HG03060 (cell line): ENCODE data around the gene CTAGE1.

Experiments
- ATAC-seq: cut with Tn5 transposase; IDR thresholded peaks from one replicate; pipeline ENCODE4 v1.9.1; 2021; ENCODE audit warnings: low read depth, moderate number of reproducible peaks; ENCODE audit not compliant: unreplicated experiment

The CTAGE1 gene

DNA sequence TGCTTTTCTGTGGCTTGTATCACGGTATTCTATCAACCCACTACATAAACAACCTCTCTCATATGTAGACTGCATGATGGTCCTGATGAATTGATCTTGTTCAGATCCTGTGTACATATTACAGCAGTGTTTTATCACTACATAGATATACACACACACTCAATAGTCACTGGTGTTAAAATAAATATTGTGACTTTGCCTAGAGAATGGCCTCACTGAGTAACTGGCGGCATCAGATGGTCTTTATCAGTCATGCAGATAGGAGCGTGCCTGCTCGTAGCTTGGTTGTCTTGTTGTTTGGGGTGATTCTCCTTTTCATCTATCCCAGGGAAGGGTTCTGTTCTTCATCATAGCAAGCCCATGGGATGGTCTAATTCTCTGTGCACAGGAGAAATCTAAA, 18.4 kb upstream of the CTAGE1 start:
- no peak for ATAC-seq

DNA sequence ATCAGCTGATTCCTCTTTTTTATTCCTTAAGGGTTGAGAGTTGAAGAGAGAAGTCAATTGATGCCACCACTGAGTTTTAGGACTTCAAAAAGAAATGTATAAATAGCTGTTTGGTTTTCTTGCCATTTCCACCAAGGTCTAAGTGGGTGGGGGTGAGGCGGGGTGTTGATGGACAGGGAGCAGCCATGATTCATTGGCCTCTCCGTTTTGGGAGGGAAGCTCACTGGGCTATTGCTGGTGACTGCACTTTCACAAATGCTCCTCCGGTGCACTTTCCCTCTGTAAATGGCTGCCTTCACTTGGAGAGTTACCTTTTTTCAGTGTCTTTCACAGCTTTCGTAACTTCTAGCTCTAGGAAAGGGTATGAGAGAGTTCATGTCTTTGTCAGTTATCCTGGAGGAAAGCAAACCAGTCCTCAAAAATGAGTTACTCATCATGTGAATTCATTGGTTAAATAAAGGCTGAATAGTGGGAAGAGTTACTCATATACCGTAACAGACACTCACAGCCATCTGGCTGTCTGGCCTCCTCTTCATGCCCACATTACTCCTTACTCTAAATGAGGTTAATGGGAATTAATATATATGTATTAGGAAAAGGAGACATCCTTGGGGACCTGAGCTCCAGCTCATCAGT, 17.4 kb upstream of the CTAGE1 start:
- ATAC-seq, result no peak

DNA sequence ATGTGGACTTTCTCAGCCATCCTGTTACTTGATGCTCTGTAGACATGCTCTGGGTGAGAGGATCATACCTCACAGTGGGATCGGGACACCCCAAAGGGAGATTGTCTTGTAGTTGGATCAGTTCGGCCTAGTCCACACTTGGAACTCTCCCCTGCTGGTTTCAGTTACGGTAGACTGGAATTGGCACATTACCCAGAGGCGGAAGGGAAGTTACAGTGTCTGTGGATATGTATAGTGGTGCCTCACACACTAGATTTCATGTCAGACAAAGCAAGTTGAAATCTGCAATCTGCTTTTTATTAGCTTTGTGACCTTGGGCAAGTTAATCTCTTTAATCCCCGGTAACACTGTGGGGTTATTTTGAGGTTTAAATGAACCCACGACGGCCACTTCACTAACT, 16.2 kb upstream of the CTAGE1 start:
- ATAC-seq, result no peak

DNA sequence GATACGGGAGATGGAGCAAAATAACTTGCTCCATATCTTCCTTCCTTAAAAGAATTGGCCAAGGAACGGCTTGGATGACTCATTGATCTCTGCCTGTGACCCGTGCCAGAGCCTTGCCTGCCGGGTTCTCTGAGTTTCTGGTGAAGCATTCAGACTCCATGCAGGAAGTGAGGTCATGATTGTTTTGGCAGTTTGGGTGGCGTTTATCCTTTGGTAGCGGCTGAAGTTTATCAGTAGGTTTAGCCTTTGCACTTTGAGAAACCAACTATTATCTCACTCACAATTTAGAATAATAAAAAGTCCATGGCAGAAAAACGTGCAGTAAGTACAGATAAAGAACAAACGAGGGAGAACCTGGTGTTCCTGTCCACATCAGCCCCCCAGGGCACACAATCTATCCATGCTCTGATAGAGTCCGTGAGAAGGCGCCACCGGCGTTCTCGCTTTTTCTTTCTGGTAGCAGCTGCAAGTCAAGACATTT, 15.0 kb upstream of the CTAGE1 start:
- ATAC-seq, result no peak

DNA sequence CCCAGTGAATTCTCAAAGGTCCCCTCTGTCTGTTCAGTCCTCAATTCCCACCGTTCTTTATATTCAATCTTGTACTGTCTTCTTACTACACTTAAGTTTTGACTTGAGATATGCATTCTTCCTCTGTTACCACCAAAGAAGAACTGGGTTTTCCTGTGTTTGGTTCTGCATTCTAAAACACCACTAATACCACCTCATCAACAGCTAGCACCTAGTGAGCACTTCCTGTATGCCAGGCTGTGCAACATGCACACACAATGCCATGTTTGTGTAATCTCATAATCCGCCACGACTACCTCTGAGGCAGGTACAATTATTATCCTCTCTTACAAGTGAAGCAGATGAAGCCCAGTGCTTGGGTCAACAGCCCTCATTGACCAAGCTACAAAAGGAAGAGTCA, 11.8 kb upstream of the CTAGE1 start:
- no peak for ATAC-seq

DNA sequence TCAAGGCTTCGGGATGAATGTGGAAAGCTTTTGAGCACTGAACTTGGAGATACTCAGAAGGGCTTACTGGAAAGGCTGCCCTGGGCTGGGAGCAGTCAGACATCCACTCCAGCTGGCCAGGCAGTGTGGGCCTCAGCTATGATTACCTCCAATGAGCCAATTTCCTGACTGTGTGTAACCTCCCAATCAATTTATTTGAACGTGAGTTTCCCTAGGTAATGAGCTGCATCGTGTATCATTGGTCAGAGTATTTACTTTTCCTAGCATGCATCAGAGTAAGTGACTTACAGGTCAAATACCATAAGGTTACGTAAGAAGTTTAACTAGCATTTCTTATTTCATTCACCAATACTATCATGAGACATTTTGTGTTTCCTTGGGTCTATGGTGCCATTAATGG, 11.0 kb upstream of the CTAGE1 start:
- no peak for ATAC-seq

DNA sequence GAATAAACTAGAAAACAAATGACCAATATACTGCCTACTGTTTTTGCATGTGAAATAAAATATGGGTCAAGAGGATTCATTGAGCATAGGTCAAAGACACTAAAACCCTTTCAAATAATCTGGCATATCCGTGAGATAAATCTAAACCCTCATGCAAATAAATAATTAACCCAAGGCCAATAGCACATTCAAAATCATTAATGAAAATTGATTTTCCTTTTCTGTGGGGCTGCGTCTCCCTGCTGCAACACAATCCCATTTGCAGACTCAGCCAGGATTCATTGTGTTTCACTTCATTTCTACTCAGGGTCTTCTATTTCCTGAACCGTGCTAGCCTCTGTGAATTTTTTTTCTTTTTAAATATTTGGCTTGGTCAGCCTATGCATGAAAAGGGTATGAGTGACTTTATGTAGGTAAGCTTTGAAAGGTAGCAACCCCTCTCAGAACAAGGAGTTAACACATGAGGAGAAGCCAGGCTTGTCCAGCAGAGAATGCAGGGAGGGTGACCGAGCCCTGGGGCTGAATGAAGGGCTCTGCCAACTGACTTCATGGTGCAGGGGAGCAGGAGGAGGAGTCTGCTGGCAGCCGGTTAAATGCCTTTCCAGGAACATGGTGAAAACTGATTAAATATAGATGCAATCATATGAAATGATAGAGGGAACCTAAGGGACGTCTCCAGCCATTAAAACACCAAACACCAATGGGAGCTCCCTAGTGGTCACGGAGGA, 10.3 kb upstream of the CTAGE1 start:
- ATAC-seq, result no peak

DNA sequence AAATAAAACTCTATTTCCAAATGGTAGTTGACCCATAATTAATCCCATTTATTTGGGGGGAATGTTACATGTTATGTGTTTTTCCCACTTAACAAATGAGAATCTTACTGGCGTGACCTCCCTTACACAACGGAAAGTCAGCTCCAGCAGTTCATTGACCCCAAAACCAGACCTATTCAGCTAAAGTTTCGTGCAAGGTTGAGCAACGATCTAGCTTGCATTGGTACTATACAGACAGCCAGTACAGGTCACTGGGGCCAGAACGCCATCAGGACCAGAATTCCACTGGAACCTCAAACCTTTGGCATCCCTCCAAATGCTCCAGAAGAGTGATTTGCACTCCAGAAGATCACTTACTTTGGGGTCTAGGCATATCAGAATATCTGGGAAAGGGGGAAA, 6.8 kb upstream of the CTAGE1 start:
- ATAC-seq, result no peak

DNA sequence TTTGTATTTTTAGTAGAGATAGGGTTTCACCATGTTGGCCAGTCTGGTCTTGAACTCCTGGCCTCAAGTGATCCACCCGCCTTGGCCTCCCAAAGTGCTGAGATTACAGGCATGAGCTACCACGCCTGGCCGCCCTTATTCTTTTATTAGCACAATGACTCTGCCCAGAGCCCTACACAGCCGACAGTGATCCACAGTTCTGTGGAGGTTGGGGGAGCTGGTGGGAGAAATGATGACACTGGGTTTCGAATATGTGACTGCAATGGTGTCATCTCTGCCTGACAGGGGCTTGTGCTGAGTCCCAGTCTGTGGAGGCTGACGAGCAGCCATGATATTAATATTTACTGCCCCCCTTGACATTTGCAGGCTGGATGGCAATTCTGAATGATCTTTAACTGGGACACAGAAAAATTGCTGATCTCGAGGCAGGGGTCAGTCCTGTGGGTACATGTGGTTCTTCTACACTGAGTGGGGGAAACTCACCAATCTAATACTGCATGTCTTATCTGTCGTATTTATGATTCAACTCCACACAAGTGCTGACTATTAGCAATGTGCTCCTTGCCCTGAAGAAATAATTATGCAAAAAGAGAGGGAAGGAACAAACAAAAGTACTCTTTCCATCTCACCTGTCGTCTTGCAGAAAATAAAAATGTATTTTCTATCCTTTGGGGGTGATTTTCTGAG, 6.3 kb upstream of the CTAGE1 start:
- ATAC-seq, result no peak

DNA sequence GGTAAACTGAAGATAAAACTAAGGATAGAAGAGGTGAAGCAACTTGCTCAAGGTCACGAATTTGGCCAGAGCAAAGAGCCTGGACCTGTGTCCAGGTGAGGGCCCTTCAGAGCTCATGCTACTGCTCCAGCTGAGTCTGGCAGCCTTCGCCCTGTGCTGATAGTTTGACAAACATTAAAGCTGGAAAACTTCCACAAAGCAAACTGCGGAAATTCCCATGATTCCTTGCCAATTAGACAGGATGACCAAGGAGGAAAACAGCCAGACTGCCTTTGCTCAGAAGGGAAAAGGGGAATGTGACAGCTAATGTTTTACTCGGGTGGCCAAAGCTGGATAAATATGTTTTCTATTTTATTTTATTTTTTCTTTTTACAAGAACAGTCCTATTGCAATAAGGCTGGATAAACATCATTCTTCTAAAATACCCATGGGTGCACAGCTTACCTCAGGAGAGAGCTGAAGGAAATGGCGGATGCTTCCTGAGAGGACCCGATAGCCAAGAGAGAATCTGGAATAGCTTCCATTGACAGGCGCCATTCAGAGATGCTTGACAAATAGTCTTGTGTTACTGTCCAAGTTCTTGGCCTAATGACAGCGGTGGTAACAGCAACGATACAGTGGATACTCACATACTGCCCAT, 5.3 kb upstream of the CTAGE1 start:
- no peak for ATAC-seq

DNA sequence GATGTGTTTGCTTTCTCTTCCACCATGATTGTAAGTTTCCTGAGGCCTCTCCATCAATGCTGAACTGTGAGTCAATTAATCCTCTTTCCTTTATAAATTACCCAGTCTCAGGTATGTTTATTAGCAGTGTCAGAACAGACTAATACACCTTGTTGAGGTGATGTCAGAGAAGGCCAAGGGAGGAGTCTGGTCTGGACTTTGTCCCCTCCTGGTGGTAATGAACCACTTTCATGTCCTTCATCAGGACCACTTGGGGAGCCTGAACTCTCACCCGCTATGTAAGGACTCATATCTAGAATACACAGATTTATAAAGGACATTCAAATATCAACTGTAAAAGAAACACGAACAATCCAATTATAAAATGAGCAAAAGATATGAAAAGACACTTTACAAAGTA, 2.9 kb upstream of the CTAGE1 start:
- no peak for ATAC-seq

DNA sequence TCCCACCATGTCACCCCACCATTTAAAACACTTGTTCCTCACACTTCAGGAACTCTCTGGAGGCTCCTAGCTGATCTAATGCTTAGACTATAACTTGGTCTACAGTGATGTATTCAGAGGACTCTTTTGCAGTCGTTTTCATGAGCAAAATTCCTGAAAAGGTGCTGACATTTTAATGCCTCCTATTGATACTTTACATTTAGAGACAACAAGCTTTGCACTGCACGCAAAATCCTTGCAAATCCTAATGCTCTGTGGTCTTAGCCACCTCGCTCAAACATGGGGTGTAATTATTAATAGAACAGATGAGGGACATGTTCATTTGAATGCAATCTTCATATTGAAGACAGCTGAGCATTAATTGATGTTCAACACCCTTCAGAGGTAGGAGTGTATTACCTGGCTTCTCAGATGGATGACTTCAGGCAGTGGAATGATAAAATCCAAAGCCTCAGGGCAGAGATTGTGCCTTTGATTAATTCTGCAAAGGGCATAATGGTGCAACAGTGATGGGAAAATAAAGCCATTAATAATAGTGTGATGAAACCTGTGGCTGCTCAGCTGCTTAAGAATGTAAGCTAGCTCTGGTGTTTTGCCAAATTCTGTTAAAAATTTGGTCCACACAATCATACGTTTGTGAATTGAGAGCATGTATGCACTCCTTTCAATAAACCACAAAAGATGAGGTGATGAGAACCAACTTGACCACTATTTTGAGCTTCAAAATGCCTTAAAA, 5.4 kb downstream of the CTAGE1 start:
- no peak for ATAC-seq

DNA sequence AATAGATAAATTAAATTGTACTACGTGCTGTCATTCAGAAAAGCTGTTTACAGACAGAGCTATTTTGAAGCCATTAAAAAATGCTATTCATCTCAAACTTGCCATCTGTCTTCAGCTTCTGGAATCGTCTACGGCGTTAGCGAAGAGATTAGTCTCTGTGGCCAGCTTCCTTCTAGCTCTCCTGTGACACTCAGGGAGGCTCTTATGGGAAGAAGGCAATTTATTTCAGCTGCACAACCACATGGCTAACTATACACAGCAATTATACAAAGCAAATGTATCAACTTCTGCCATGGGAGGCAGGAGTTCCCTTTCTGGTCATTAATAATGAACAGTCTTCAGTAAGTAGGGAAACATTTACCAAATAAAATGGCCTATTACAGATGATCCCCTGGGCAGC, 6.3 kb downstream of the CTAGE1 start:
- ATAC-seq, result no peak

DNA sequence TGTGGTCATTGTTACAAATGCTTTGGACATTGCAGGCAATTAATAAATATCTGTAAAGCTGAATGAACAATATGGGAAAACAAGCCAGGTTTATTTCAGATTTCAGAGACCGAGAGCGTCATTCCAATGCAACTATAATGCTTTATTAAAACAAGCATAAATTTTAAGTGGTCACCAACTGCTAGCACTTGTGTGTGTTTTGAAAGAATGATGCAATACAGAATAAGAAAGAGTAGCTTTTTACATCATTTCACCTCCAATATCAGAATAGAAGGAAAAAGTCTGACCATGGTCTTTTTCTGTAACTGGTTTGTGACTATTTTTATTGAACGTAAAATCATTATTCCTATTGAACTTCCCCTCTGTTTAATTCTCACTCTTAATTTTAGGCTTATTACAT, 7.6 kb downstream of the CTAGE1 start:
- no peak for ATAC-seq

DNA sequence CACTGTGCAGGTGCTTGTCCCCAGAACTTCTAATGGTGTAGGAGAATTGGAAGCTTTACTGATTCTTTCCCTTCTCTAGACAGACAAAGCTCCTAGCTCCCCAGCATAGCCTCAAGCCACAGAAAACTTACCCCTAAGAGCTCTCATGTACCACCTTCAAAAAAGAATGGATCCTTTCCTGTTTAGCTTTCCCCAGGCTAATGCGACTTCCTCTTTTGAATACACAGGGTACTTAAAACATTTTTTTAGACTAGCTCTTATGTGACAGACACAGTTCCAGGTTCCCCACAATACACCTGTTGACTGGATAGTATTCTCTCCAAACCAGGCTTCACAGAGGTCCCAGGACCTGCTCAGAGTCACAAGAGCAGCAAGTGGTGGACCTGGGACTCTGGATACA, 8.3 kb downstream of the CTAGE1 start:
- ATAC-seq, result no peak

DNA sequence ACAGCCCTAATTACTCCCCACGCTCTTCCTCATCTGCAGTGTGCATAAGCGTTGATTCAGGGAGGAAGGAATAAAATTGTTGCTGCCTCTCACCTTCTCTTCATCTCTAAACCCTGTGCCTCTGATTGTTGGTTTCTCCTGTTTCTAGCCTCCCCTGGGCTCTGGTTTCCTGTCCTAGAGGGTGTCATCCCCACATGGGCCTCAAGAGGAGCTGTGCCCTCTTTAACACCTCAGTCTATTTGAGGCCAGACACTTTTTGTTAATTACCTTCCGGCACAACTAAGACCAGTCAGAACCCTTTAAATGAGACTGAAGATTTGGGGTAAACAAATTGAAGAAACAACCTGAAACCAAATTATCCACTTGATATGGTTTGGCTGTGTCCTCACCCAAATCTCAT, 9.7 kb downstream of the CTAGE1 start:
- no peak for ATAC-seq

DNA sequence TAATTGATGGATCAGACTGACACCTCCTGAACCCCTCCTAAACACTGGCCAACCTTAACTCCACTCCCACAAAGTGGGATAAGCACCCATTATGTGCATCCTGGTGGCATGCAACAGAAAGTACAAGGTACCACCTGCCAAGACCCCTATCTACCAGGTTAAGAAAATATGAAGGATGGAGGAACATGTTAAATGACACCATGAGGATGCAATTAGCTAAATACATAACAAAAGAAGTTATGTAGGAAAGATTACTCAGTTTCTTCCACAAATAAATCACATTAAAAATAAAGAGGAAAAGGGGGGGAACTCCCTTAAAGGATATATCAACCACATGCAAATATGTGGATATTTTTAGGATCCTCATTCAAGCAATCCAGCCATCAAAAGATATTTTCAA, 12.6 kb downstream of the CTAGE1 start:
- ATAC-seq, result no peak

DNA sequence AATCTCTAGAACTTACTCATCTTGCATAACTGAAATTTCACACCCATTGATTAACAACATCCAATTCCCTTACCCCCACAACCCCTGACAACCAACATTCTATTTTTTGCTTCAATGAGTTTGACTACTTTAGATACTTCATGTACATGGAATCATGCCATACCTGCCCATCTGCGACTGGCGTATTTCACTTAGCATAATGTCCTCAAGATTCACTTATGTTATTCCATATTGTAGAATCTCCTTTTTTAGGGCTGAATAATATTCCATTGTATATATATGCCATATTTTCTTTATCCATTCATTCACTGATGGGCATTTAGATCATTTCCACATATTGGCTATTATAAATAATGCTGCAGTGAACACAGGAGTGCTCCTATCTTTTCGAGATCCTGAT, 13.8 kb downstream of the CTAGE1 start:
- no peak for ATAC-seq

DNA sequence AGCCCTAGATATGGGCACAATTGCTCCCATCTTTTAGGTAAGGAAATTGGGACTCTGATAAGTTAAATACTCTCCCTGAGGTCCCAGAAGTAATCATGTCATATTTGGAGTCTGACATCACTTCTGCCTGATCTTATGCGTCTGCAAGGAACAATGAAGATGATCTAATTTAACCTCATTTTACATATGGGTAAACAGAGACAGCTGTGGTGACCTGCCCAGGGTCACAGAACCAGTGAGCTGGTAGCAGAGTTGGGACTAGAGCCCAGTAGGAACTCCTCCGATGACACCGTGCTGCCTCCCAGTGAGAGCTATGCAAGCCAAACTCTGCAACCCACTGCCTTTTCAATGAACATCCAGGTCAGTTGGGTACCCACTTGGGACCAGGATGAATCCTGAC, 17.8 kb downstream of the CTAGE1 start:
- no peak for ATAC-seq

DNA sequence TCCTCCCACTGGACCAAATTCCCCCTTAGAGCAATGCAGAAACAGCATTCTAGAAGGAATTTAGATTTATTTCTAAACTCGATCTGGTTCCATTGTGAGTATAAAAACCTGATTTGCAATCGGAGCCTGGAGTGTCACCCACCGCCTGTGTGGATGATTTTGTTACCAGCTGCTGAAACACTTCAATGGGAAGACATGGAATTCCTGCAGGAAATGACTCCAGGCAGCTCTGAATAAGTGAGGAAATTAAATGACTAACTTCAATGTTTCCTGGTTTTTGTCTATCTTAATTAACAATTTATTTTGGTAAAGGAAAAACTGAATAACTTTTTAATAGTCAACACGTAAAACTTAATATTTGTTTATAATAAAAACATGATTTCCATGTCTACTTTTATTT, 19.3 kb downstream of the CTAGE1 start:
- ATAC-seq, result no peak

DNA sequence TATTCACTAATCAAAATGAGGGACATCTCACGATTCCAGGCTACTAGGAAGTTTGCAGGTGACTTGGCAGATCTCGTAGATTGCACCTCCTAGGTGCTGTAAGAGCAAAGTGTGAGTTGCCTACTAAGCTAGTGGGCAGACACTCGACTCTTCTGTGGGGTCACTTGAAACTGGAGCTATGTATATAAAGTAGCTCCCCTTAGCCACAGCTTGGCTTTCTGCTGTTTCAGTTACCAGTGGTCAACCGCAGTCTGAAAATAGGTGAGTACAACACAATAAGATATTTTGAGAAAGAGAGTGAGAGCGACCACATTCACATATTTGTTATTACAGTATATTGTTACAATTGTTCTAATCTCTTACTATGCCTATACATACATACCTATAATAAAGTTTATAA, 23.3 kb downstream of the CTAGE1 start:
- no peak for ATAC-seq
